ENCODE results near the gene IL5.
"Not testable (repeated sequence)": the region's sequence is repeated elsewhere in the genome, so short reads cannot be mapped to it uniquely, and the experiment has no call there.

The IL5 gene

GRCh38 chr5:132528866-132529634 lies 14.3 kb downstream of the IL5 start:
- DNase-seq = no peak

- DNase-seq = no peak
These were observed 15.3 kb downstream of the IL5 start for GRCh38 chr5:132528021-132528420.

- no peak for DNase-seq
These were observed 16.3 kb downstream of the IL5 start for GRCh38 chr5:132526974-132527564.

GRCh38 chr5:132526290-132526973 lies 16.9 kb downstream of the IL5 start:
- DNase-seq = no peak

- DNase-seq = no peak
These were observed 18.0 kb downstream of the IL5 start for GRCh38 chr5:132525299-132525724.

GRCh38 chr5:132524877-132525276 lies 18.4 kb downstream of the IL5 start:
- DNase-seq = not testable (repeated sequence)

- not testable (repeated sequence) for DNase-seq
These were observed 21.3 kb downstream of the IL5 start for GRCh38 chr5:132522067-132522466.

- DNase-seq = not testable (repeated sequence)
These were observed 29.5 kb downstream of the IL5 start for GRCh38 chr5:132513618-132514336.

- DNase-seq = no peak
These were observed 33.2 kb downstream of the IL5 start for GRCh38 chr5:132510076-132510475.

- no peak for DNase-seq
These were observed 37.1 kb downstream of the IL5 start for GRCh38 chr5:132506094-132506692.

- DNase-seq = no peak
These were observed 37.7 kb downstream of the IL5 start for GRCh38 chr5:132505641-132506040.

- no peak for DNase-seq
These were observed 38.6 kb downstream of the IL5 start for GRCh38 chr5:132504746-132505145.

GRCh38 chr5:132503244-132503643 lies 40.1 kb downstream of the IL5 start:
- DNase-seq = no peak

- DNase-seq = no peak
These were observed 41.1 kb downstream of the IL5 start for GRCh38 chr5:132501961-132502931.

- DNase-seq = no peak
These were observed 41.7 kb downstream of the IL5 start for GRCh38 chr5:132501629-132501956.

- no peak for DNase-seq
These were observed 42.2 kb downstream of the IL5 start for GRCh38 chr5:132500931-132501628.

GRCh38 chr5:132500244-132500930 lies 42.9 kb downstream of the IL5 start:
- no peak for DNase-seq

GRCh38 chr5:132499440-132500243 lies 43.7 kb downstream of the IL5 start:
- DNase-seq = no peak

GRCh38 chr5:132498686-132499271 lies 44.5 kb downstream of the IL5 start:
- DNase-seq = no peak

Data from DMS79 (cell line).